HUES6 (cell line): Measurements from ENCODE around the gene NOMO2.
"Not testable (repeated sequence)": the region's sequence is repeated elsewhere in the genome, so short reads cannot be mapped to it uniquely, and the experiment has no call there.

Source experiments
- H3K27ac ChIP-seq: 2 replicates; pipeline ENCODE4 v1.7.0; 2013; ENCODE audit warnings: low read depth, mild to moderate bottlenecking, low read length, inconsistent platforms
- H3K27me3 ChIP-seq: 2 replicates; pipeline ENCODE4 v1.6.1; 2013; ENCODE audit warnings: low read length; ENCODE audit not compliant: control insufficient read depth, insufficient read depth
- H3K36me3 ChIP-seq: 2 replicates; pipeline ENCODE4 v1.6.1; 2013; ENCODE audit warnings: low read length; ENCODE audit not compliant: control insufficient read depth, insufficient read depth
- H3K4me1 ChIP-seq: 2 replicates; pipeline ENCODE4 v1.6.1; 2013; ENCODE audit warnings: low read length; ENCODE audit not compliant: control insufficient read depth, insufficient read depth
- H3K4me3 ChIP-seq: 2 replicates; pipeline ENCODE4 v1.5.1; 2013; ENCODE audit warnings: low read depth, low read length
- H3K9ac ChIP-seq: one replicate; pipeline ENCODE4 v1.6.1; 2013; ENCODE audit warnings: mild to moderate bottlenecking, low read length
- H3K9me3 ChIP-seq: 2 replicates; pipeline ENCODE4 v1.6.1; 2013; ENCODE audit warnings: low read depth, low read length; ENCODE audit not compliant: control insufficient read depth, insufficient read depth

Gene NOMO2

GRCh38 chr16:18498430-18498829 lies 63.5 kb downstream of the NOMO2 start:
- H3K36me3 ChIP-seq, H3K4me1 ChIP-seq, H3K27ac ChIP-seq, H3K9me3 ChIP-seq, H3K4me3 ChIP-seq, H3K9ac ChIP-seq, H3K27me3 ChIP-seq: not testable (repeated sequence)

DNA sequence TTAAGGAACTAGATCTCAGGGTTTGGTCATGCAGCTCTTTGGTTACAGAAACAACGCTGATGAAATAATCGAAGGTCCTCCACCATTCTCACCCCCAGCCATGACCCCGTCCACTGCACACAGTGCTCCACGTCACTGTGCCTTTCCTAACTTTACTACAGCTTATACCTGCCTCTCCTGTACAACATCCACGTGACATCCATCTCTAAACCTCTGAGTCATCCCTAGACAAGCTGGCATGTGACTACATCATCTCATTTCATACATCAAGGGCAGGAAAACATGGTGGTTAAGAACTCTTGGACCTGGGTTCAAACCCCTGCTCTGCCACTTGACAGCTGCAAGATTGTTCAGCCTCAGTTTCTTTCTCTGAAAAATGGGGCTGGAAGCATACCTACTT lies 64.9 kb downstream of the NOMO2 start:
- not testable (repeated sequence) for H3K4me3 ChIP-seq, H3K27ac ChIP-seq, H3K9me3 ChIP-seq, H3K9ac ChIP-seq, H3K36me3 ChIP-seq, H3K4me1 ChIP-seq, H3K27me3 ChIP-seq

DNA sequence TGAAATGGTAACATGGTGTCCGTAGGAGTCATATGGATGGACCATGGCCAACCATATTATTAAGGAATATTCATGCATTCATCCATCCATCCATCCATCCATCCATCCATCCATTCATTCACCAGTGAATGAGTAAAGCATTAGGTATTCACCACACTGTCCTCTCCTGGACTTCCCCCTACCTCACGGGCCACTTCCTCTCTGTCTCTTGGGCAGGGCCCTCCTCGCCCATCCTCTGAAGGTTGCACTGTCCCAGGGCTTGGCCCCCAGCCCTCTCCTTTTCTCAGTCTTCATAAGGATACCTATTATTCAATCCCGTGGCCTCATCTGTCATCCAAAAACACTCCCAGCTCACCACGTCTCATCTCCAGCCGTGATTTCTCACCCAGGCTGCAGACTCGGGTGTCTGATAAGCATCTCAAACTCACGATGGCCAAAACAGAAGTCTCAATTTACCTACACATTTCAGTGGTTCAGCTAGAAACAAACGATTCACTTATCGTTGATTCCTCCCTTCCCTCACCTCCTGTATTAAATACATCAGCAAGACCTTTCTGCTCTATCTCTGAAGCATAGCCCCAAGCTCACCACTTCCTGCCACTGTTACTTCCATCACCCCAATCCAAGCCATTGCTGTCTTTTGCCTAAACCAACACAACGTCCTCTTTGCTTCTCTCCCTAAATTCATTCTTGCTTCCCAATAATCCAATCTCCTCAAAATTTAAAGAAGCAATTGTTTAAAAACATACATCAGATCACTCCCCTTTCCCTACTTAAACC lies 69.6 kb downstream of the NOMO2 start:
- H3K27ac ChIP-seq, H3K4me1 ChIP-seq, H3K36me3 ChIP-seq, H3K9me3 ChIP-seq, H3K27me3 ChIP-seq, H3K9ac ChIP-seq, H3K4me3 ChIP-seq: not testable (repeated sequence)

GRCh38 chr16:18436025-18436424 lies 125.9 kb downstream of the NOMO2 start:
- not testable (repeated sequence) for H3K4me1 ChIP-seq, H3K4me3 ChIP-seq, H3K9ac ChIP-seq, H3K27ac ChIP-seq, H3K27me3 ChIP-seq, H3K9me3 ChIP-seq, H3K36me3 ChIP-seq

DNA sequence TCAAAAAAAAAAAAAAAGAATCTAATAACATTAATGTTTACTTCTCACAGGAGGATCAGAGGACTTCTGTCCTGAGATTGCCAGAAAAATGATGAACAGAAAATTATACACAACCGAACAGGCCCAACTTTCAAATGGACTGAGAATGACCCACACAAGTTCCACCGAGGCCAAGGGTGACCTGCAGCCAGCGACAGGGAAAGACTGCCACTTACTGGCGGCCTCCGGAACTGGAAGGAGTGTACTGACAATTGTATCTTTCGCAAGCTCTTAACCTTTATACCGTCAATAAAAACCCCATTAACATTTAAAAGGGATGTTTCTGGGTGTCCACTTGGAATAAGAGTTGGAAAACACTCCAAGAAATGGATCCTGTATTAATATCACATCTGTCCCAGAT lies 146.1 kb downstream of the NOMO2 start:
- not testable (repeated sequence) for H3K27me3 ChIP-seq, H3K9ac ChIP-seq, H3K27ac ChIP-seq, H3K9me3 ChIP-seq, H3K36me3 ChIP-seq, H3K4me1 ChIP-seq, H3K4me3 ChIP-seq

DNA sequence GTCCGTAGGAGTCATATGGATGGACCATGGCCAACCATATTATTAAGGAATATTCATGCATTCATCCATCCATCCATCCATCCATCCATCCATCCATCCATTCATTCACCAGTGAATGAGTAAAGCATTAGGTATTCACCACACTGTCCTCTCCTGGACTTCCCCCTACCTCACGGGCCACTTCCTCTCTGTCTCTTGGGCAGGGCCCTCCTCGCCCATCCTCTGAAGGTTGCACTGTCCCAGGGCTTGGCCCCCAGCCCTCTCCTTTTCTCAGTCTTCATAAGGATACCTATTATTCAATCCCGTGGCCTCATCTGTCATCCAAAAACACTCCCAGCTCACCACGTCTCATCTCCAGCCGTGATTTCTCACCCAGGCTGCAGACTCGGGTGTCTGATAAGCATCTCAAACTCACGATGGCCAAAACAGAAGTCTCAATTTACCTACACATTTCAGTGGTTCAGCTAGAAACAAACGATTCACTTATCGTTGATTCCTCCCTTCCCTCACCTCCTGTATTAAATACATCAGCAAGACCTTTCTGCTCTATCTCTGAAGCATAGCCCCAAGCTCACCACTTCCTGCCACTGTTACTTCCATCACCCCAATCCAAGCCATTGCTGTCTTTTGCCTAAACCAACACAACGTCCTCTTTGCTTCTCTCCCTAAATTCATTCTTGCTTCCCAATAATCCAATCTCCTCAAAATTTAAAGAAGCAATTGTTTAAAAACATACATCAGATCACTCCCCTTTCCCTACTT lies 152.2 kb downstream of the NOMO2 start:
- not testable (repeated sequence) for H3K9me3 ChIP-seq, H3K9ac ChIP-seq, H3K4me3 ChIP-seq, H3K4me1 ChIP-seq, H3K36me3 ChIP-seq, H3K27me3 ChIP-seq, H3K27ac ChIP-seq

DNA sequence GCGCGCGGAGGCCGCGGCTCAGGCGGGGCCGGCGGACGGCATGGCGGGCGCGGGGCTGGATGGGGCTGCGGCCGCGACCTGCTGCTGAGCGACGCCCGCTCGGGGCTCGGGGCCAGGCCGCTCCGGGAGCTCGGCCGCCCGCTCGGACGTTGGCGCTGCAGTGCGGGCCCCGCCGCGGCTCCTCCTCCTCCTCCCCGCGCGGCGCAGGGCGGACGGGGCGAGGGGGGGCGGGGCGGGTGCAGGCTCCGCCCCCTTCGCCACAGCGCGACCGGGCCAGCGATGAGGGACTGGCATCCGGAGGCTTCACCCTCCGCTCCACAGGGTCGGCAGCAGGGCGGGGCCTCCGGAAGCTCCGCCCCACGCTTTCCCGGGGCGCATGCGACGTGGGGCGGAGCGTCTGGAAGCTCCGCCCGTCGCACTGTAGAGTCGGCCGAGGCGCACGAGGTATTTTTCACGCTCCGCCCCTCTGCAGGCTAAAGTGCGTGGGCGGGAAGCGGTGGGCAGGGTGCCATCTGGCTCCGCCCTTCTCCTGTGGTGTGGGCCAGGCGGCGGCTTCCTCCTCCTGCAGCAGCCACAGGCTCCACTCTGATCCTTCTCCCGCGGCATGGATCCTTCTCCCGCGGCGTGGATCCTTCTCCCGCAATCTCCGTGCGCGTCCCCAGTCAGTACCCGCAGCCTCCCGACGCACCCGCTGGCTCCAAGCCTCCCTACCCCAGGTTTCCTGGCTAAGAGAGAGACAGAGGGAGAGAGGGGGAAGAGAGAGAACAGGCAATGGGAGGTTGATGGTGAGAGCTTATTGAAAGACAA lies 159.8 kb downstream of the NOMO2 start:
- H3K27ac ChIP-seq, H3K9me3 ChIP-seq, H3K4me3 ChIP-seq, H3K4me1 ChIP-seq, H3K27me3 ChIP-seq, H3K36me3 ChIP-seq, H3K9ac ChIP-seq: not testable (repeated sequence)

- H3K27ac ChIP-seq, H3K36me3 ChIP-seq, H3K9ac ChIP-seq, H3K4me1 ChIP-seq, H3K9me3 ChIP-seq, H3K27me3 ChIP-seq: not testable (repeated sequence)
- 0 out of 2 replicates have a peak overlapping the region, but pooled peaks have one; percentile 36 for H3K4me3 ChIP-seq
Measured at GRCh38 chr16:18401159-18401558, 160.7 kb downstream of the NOMO2 start.

- not testable (repeated sequence) for H3K4me3 ChIP-seq, H3K9me3 ChIP-seq, H3K27ac ChIP-seq
Measured at GRCh38 chr16:18394363-18394762, 167.5 kb downstream of the NOMO2 start.

DNA sequence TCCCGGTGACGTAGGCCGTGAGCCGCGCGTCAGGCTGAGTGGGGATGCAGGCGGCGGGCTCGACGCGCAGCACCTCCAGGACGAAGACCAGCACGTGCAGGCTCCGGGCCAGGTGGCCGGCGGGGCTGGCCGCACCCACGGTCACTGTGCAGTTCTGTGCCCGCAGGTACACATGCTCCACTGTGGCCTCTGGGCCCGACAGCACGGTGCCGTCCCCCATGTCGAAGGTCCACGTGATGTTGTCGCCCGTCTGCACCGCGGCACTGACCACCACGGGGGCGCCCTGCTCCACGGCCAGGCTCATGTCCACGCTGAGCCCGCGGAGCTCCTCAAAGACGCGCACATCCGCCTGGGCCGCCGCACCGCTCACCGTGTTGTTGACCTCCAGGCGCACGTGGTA lies 174.1 kb downstream of the NOMO2 start:
- H3K27ac ChIP-seq, H3K4me1 ChIP-seq, H3K36me3 ChIP-seq, H3K27me3 ChIP-seq, H3K9me3 ChIP-seq, H3K9ac ChIP-seq, H3K4me3 ChIP-seq: not testable (repeated sequence)

More at GRCh38 chr16:18394363-18394762, 167.5 kb downstream of the NOMO2 start:
- H3K36me3 ChIP-seq, H3K27me3 ChIP-seq, H3K9ac ChIP-seq, H3K4me1 ChIP-seq: not testable (repeated sequence)

DNA sequence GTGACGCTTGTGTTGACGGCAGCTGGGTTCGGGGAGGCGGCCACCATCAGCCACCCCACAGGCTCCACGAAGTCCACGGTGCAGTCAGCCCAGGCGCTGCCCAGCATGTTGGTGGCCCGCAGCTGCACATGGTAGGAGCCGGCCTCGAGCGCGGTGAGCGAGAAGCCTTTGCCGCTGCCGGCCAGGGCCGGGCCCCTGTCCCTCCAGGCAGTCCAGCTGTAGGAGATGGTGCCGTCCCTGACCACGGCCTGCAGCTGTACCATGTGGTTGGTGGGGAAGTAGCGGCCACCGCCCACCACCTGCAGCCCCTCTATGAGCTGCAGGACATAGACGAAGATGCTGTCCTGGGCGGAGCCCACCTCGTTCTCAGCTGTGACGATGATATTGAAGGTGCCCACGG lies 175.4 kb downstream of the NOMO2 start:
- H3K27ac ChIP-seq, H3K27me3 ChIP-seq, H3K4me1 ChIP-seq, H3K4me3 ChIP-seq, H3K36me3 ChIP-seq, H3K9me3 ChIP-seq, H3K9ac ChIP-seq: not testable (repeated sequence)
